ENCODE data around the gene CYTH4.

The CYTH4 gene

DNA sequence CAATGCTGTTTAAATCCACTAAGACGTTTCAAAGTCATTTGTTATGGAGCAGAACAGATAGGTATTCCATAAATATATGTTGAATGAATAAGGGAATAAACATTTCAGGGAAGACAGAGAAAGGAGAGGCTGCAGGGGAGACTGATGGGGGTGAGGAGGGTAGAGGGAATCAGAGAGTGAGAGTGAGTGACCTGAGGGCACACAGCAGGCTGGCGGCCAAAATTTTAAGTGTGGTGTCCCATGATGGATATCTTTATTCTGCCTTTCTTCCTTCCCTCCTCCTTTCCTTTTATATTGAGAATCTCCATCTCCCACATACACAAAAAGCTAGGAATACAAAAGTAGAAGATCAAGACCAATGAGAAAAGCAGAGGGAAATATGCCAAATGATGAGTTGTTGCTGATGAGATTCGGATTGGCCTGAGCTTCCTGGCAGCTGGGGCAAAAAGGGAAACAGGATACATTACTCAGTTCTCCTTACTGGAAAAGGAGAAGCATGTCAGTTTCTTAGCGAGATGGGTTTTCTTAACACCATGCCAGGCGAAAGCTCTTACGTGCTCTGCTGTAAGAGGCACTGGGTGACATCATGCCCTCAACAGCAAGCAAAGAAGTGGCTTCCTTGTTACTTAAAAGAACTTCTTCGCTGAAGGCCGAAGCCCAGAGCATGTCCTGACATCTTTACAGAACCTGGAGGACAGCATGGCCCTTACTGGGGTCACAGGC is 11.2 kb upstream of the CYTH4 start:
- no peak for DNase-seq (ENCODE audit: low read depth)

DNA sequence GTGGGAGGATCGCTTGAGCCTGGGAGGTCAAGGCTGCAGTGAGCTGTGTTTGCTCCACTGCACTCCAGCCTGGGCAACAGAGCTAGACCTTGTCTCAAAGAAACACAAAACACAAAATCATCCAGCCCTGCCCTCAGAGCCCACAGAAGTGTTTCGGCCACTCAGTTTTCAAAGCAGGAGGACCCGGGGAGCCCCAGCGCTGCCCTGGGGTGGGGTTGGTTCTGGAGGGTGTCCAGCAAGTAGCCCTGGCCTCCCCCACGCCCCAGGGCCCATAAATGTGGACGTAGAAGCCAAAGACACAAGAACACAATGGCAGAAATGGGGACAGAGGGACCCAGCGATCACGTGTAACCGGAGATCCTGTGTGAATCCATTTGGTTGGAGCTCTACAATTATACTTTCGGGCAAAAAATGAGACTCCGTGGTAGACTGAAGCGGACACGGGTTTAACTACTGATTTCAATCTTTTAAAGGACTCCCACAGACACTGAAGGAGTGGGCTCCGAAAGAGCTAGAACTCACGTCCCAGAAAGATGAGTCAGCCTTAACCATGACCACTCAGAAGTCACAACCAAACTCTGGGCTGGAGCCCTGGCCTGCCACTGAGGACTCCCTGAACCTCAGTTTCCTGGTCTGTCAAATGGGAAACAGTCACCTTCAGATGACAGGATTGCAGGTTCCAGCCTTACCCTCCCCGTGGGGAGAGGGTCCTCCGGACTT is 9.0 kb upstream of the CYTH4 start:
- DNase-seq (ENCODE audit: low read depth) = no peak

DNA sequence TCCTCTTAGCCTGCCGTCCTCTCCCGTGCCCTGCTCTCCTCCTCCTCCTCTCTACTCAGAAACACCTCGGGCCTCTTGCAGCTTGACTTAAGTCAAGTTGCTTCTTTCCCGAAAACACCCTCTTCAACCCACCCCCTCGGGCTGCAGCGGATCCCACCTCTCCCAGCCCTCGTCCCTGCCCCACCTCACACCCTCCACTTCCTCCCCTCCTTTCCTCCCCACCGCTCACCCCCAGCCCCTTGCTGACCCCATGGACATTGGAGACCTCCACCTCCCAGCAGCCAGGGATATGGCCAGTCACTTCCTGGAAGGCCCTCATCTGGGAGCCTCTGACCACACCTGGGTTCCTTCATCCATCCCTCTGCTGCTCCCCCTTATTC is 8.5 kb upstream of the CYTH4 start:
- DNase-seq (ENCODE audit: low read depth) = no peak

DNA sequence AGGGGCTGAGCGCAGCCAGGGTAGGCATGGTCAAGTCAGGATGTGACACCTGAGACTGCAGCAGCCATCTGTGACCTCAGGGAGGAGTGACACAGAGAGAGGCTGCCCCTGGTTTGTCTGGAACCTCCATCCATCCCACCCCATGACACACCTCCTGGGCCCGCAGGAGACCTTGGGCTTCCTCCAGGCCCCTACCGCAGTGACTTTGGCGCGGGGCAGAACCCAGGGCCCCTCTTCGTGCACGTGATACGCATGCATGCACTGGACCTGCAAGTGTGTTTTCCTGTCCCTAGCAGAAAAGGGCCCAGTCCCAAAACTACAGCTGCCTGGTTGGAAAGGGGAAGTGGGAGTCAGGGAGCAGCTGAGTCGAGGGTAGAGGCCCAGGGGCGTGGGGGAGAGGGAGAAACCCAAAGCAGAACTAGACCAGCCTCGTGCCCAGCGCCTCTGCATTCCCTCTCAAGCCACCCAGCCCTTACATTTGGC is 7.9 kb upstream of the CYTH4 start:
- no peak for DNase-seq (ENCODE audit: low read depth)

DNA sequence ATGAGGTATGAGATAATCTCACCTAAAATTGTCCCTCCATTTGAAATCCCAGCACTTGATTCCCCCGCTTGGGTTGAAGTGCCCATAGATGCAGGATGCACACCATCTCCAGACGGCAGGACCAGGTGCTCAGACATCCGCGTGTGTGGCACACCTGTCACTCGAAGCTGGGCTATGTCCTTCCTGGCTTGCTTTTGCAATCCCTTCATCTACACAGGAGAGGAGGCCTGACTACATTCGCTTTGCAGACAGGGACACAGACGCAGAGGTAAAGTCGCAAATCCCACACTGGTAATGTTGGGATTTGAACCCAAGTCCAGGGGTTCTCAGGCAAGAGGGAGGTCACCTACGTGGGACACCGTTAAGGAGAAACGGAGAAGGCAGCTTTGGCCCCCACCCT is 7.2 kb upstream of the CYTH4 start:
- no peak for DNase-seq (ENCODE audit: low read depth)

DNA sequence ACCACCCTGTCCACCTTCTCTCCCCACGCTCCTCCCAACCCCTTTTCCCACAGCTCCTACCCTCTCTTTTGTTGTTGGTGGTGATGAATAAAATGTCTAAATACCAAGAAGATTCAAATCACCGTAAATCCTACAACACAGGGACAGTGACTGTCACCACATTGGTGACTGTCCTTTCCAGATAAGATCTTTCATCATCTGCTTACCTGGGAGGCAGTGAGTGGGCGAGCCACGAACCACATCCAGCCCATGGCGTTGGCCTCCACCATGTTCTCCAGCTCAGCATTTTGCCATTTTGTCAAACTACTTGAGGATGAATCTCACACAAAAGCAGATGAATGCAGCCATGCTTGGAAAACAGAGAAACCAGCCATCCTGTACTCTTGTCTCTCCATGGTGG is 6.7 kb upstream of the CYTH4 start:
- no peak for DNase-seq (ENCODE audit: low read depth)

DNA sequence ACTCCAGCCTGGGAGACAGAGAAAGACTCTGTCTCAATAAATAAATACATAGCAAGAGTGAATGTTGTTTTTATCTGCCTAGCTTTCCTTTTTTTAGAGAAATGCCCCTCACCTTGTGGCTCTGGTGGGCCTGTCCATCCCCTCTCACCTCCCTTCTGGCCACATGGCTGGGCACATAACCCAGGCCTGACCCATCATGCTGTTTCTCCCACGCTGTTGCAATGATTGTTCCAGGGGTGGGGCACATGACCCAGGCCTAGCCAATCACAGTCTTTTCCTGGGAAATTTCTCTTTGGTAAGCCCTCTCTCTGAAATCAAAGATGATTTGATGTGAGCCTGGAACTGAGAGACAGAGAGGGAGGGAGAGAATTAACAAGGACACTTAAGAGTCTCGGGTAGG is 5.5 kb upstream of the CYTH4 start:
- no peak for DNase-seq (ENCODE audit: low read depth)

DNA sequence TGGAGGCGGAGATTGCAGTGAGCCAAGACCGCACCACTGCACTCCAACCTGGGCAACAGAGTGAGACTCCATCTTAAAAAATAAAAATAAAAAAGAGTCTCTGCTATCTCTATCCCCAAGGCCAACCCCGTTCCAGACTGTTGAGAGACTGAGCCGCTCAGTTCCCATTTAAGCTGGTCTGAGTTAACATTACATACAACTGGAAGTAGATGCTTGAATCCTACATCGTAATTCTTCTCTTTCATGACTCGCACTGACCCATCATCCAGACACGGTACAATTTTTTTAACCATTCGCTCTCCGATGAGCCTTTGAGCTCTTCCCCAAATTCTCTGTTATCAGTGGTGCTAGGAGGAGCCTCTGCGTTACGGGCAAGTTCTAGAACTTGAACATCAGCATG is 4.9 kb upstream of the CYTH4 start:
- no peak for DNase-seq (ENCODE audit: low read depth)

DNA sequence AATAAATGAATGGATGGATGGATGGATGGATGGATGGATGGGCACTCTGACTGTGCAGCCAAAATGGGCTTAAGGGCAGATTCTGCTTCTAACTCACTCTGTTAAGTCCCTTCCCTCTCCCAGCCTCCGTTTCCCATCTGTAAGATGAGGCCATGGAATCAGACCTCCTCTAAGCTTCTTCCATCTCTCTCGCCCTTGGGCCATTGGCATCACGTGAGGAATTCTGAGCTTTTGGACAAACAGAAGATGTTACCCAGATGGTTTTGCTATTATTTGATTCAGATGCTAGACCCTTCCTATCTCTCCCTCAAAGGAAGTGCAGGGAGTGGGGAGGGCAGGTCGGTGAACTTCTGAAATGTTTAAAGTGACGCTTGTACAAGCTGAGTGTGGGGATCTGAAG is 4.0 kb upstream of the CYTH4 start:
- DNase-seq (ENCODE audit: low read depth) = no peak

DNA sequence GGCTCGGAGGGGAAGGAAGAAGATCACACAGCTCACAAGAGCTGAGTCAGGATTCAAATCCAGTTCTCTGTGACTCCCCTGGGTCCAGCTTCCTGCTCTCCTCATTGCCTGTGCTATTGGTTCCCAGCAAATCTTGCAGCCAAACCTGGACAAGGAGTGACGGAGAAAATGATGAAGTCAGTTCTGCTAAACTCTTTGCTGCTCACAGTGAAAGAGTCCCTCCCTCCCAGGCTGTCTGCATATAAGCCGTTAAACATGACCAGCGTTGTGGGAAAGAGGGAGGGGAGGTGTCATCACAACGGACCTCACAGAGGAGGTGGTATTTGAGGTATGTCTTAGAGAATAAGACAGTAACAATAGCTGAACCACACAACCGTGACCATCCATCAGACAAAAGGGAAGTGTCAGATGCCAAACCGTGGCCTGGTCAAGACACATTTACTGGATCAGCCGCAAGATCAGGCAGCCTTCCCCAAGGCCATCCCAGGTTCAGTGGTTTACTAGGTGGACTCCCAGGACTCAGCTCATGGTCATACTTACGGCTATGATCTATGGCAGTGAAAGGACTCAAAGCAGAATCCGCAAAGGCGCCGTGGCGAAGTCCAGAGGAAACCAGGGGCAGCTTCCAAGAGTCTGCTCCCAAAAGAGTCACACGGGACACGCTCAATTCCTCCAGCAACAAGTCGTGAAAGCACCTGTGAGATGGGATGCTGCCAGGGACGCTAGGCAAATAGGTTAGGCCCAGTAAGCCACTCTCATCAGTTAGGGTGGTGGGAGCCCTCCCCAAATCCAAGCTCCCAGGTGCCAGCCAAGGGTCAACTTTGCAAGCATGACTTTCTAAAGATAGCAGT is 2.8 kb upstream of the CYTH4 start:
- no peak for DNase-seq (ENCODE audit: low read depth)

DNA sequence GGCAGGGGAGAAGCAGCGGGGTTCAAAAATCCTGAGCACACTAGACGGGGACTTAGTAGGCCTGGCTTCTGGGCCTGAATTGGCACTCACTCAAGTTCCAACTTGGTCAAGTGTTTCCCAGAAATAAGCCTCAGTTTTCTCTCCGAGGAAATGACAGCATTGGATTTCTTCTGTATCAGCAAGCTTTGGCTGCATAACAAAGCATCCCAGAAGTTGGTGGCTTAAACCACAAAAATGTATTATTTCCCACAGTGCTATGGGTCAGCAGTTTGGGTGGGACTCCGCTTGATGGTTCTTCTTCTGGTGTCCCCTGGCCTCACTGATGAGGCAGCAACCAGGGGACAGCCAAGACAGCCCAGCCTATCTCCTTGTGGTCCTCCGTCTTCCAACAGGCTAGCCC is 1.6 kb upstream of the CYTH4 start:
- DNase-seq (ENCODE audit: low read depth) = no peak

DNA sequence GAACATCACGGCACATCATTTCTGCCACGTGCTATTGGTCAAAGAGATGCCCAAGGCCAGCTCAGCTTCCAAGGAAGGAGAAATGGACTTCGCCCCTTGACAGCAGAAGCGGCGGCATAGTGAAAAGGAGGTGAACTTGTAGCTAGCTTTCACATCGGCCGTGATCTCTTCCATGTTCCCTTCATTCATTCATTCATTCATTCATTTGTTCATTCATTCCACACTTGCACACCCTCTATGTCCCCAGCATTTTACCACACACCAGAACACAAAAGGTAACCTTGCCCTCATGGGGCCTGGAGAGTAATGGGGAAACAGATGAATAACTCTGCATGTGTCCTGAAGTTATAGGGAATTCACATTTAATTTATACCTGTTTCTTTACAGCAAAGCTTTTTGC is 1.1 kb upstream of the CYTH4 start:
- no peak for DNase-seq (ENCODE audit: low read depth)

DNA sequence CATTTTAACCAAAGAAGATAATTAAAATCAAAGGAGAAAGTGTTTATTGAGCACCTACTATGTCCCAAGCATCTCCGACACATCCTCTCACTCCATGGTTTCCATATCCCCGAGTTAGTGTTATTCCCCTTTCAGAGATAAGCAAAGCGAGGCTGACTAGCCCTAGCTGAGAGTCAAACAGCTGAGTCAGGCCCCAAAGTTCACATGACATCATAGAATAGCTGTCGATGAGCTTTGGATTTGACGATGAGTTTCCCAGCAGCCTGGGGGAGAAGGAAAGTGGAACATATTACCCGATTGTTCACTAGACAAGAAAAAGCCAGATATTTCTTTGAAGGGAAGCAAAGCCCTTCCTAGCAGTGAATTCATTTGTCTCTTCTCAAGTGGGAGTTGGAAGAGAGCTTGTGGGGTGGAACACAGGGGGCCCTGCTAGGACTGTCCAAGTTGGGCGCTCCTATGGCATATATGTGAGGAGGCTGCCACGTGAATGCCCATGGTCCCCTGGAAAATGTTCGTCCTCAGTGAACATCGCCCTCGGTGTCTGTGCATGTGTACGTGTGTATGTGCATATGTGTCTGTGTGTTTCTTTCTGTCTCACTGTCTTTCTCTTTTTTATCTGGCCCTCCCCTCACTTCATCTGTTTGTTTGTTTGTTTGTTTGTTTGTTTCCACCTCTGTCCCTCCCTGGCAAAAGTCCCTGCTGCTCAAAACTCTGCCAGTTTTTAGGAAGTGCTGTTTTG is 493 bp upstream of the CYTH4 start:
- DNase-seq (ENCODE audit: low read depth) = no peak

DNA sequence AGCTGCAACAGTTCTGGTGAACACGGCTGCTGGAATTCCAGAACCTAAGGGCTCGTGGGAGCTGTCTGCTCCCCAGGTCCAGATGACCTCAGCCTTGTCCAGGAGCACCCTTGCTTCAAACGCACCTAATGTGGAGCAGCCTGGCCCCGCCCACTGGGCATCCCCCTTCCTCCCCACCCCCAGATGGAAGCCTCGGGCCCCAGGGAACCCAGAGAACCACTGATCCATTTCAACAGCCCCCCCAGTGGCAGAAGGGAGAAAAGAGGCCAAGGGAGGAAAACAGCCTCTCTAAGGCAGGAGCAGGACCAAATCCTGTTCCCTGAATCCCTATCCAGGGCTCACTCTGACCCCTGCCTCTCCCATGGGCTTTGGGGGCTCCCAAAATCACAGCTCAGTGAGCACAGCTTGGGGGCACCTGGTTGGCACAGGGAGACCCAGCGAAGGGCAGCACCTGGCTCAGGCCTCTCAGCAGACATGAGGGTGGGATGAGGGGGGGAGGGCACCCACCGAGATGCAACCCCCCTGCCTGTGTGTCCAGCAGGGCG is 1.2 kb downstream of the CYTH4 start:
- DNase-seq (ENCODE audit: low read depth) = peak; percentile 55

DNA sequence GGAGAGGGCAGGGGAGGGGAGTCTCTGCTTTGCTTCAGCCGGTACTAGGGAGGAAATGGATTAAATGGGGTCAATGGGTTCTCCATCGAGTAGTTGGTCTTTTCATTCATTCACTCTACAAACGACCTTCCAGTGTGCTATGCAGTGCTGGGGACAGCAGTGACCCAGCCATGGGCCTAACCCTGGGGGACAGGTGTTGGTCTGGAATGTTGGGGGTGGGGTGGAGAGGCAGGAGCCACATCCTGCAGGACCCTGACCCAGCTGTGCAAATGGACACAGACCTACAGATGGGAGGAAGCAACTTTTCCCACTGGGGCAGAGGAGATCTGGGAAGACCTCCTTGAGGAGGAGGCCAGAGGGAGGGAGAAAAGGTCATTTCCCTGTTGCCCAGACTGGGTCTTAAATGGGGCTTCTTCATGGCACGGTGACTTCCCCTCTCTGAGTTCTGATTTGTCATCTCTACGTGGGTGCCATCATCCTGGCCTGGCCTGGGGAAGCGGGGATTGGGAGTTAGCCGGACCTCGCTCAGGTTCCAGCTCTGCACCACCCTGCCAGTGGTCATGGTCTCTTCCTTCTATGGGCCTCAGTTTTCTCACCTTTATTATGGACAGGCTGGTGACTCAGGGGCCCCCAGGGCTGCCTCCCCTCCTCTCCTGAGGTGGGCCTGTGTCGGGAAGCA is 2.0 kb downstream of the CYTH4 start:
- no peak for DNase-seq (ENCODE audit: low read depth)

DNA sequence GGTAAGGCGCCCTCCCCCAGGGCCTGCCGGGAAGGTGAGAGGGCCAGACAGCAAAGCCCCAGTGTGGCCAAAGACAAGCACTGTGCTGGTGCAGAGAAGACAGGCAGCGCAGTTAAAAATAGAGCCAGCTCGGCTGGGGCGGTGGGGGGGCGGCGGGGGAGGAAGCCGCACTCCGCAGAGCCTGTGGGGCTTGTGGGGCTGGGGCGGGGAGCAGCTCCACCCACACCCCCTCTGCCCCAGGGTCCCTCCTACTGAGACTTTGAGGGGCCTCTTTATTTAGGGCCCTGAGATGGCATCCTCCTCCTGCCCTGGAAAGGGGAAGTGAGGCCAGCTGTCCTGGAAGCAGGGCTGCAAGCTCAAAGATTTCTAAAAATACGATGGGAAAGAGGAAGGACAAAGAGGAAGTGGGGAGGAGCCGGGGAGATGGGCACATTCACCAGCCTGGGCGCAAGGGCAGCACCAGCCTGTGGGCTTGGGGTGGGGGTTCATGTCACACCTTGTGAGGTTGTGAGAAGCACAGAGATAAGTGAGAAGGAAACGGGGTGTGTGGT is 2.6 kb downstream of the CYTH4 start:
- peak; percentile 31 for DNase-seq (ENCODE audit: low read depth)

DNA sequence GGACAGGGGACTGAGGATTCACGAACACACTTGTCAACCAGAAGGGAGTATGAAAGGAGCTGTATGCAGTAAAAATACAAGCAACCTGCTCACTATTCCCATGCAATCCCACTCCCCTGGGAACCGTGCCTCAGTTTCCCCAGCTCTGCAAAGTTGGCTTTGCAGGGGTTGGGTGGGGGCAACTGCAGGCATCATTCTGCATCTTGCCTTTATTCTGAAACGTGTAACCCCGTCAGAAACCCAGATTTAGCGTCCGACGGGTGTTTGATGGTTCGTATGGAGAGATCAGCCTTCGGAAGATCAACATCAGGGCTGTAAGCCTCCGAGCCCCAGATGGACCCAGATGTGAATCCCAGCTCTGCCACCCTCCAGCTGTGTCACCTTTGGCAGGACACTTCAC is 3.6 kb downstream of the CYTH4 start:
- no peak for DNase-seq (ENCODE audit: low read depth)

DNA sequence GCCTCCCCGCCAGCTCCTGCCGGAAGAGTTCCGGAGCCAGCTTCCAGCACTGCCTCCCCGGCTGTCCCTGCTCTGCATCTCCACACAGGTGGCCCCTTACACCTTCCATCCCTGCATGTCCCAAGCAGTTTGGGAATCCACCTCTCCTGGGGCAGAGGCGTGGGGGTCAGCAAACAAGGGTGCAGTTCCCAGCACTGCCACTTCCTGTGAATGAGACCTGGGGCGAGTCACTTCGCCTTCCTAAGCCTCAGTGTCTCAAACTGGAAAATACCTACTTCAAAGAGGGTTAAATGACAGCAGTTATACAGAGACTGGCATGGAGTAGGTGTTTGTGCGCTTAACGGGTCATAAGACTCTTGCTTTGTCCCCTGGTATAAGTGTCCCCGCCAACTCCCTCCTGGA is 5.2 kb downstream of the CYTH4 start:
- DNase-seq (ENCODE audit: low read depth) = no peak

DNA sequence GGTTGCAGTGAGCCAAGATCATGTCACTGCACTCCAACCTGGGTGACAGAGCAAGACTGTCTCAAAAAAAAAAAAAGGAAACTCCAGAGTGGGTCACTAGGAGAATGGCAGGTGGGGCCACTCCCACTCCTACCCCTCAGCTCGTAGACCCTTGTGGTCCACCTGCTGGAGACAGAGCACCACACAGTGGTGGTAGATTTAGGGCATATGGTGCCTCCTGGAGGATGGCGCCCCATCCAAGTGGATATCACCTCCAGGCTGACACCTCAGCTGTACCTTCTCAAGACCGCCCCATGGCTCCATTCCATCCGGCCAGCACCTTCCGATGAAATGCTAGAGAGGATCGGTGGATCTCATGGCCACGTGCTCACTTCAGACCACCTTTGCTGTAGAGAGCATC is 6.2 kb downstream of the CYTH4 start:
- DNase-seq (ENCODE audit: low read depth) = no peak

DNA sequence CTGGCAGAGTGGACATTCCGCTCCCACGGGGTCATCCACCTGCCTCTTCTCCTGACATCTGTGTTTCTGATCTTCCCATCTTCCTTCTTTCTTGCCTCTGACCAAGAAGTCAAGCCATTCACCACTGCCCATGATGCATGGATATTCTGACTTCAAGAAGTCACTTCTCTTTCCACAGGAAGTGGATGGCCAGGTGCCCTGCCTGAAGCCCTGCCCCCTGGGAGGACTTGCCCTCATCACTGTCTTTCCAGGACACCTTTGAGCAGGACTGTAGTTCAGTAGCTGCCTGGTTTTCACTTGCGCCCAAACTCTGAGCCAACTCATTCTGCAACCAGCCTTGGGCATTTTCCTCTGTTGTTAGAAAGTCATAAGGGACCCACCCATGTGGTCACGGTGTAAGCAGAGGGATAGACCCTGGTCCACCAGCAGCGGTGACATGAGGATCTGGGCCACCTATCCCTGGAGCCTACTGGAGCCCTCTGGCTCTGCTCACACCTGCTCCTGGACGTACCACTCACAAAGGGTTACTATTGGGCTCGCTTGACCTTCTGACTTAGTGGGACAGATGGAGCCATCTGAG is 6.9 kb downstream of the CYTH4 start:
- no peak for DNase-seq (ENCODE audit: low read depth)

DNA sequence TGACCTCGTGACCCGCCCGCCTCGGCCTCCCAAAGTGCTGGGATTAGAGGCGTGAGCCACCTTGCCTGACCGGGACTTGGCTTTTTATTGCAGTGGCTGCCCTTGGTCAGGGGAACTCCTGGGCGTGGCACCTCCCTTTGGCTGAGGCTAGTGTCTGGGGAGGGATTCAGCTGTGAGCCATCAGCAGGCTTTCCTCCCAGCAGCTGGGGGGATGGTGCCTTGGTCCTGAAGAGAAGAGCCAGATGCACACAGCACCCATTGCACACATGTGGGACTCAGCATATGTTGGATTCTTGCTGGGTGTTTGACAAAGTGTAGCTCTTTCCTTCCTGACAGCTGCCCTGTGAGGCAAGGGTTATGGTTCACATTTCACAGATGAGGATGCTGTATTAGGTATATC is 8.4 kb downstream of the CYTH4 start:
- no peak for DNase-seq (ENCODE audit: low read depth)
